Osteocyte (in vitro differentiated cells): Measurements from ENCODE around the gene LGR5. TPM values are rescaled to one million over a fixed set of nuclear protein-coding genes. Genes with fewer than 3 reads are reported as not detected.

Source experiments
- DNase-seq: peaks from one replicate; pipeline ENCODE4 v3.0.0; 2021; ENCODE audit warnings: mixed read lengths; ENCODE audit not compliant: unreplicated experiment; ENCODE audit errors: extremely low spot score
- H3K27ac Mint-ChIP-seq: one replicate; pipeline ENCODE4 v1.8.0; 2021; ENCODE audit warnings: mild to moderate bottlenecking, mixed read lengths; ENCODE audit not compliant: unreplicated experiment
- H3K27me3 Mint-ChIP-seq: one replicate; pipeline ENCODE4 v1.8.0; 2021; ENCODE audit warnings: mixed read lengths; ENCODE audit not compliant: unreplicated experiment
- H3K36me3 Mint-ChIP-seq: one replicate; pipeline ENCODE4 v1.8.0; 2021; ENCODE audit warnings: mixed read lengths; ENCODE audit not compliant: unreplicated experiment
- H3K4me1 Mint-ChIP-seq: one replicate; pipeline ENCODE4 v1.8.0; 2021; ENCODE audit warnings: mixed read lengths; ENCODE audit not compliant: unreplicated experiment
- H3K4me3 Mint-ChIP-seq: one replicate; pipeline ENCODE4 v1.8.0; 2021; ENCODE audit warnings: mild to moderate bottlenecking, moderate library complexity, mixed read lengths; ENCODE audit not compliant: unreplicated experiment
- H3K9me3 Mint-ChIP-seq: one replicate; pipeline ENCODE4 v1.8.0; 2021; ENCODE audit warnings: mixed read lengths; ENCODE audit not compliant: unreplicated experiment
- CTCF ChIP-seq: fragments of 200-600 bp; sonication (generic); IDR thresholded peaks from 2 replicates; pipeline ENCODE4 v1.5.0; 2021; ENCODE audit warnings: antibody characterized with exemption, mild to moderate bottlenecking, moderate library complexity
- total RNA-seq: library from RNA; stranded (reverse); gene quantifications from 2 replicates; pipeline ENCODE4 v1.2.1, GENCODE V29; 2021

Gene LGR5
- total RNA-seq, 1 donor from 2014 or later = 55.8 TPM

DNA sequence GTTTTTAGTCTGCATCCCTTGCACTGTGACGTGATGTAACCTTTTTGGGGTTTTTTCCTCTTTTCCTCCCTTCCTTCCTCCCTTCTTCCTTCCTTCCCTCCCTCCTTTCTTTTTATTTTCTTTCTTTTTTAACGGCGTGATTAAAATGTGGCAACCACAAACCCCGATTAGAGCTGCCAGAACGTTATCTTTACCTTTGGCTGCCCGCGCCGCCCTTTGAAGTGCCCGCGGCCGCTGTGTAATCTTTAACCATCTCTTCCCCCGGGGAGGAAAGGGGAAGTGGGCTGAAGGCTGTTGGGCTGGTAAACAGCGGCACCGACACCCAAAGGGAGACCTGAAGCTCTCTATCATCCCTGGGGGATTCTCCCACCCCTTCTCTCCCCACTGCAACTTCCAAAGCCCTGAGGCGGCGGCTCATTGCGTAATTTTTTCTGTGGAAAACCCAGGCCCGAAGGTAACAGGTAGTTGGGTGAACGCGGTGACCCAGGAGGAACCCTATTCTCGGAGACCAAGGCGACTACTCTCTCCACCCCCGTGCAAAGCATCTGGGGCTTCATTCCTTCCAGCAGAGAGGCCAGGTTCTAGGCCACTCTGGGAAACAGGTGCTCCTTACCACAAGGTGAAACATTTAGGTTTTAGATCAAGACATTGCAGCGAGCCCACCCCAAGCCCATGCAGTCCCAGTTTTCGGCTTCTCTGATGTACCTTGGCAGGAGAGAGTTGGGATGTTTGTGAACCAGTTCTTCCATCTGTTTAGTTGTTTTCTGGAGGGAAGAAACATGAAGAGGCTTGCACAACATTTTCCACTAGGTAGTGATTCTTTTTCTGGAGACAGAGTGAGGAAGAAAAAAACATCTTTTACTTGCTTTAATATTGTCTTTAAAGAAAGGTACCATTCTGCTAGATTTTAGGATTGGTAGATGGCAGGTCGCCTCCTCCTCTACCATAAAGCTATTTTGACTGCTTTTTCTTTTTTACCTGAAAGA lies 1.5 kb downstream of the LGR5 start:
- H3K27ac Mint-ChIP-seq = peak overlapping the region; percentile 84
- peaks cover 66% of the 10 kb centered on the region for H3K4me1 Mint-ChIP-seq
- TF ChIP-seq CTCF = no peak
- H3K27me3 Mint-ChIP-seq = no peaks in the 10 kb centered on the region
- H3K4me3 Mint-ChIP-seq = peak overlapping the region; percentile 88
- H3K36me3 Mint-ChIP-seq = no peaks in the 10 kb centered on the region
- DNase-seq = no peak
- no peaks in the 10 kb centered on the region for H3K9me3 Mint-ChIP-seq

- Mint-ChIP-seq H3K4me1 (peaks cover 74% of the 10 kb centered on the region), H3K27me3 (no peaks in the 10 kb centered on the region), H3K4me3 (peak overlapping the region; percentile 88), H3K36me3 (no peaks in the 10 kb centered on the region), H3K27ac (peak overlapping the region; percentile 84), H3K9me3 (no peaks in the 10 kb centered on the region)
- no peak for DNase-seq
- TF ChIP-seq CTCF = peak; percentile 12
Measured at GRCh38 chr12:71441836-71442566, 2.4 kb downstream of the LGR5 start.

DNA sequence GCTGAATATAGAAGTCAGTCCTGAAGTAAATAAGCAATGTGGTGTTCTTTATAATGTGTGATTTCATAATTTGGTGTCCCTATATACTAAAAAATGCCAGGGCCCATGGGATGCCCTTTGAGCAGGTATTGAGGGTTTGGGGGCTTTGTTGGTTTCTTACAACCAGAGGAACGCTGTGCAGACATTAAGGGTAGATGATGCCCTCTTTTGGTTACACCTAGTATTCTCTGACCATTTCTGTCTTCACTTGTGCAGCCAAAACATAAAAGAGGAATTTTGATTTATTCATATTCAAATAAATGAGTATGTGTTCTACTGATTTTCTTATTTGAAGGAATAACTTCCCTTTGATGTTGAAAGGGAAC lies 3.0 kb downstream of the LGR5 start:
- Mint-ChIP-seq H3K27ac (peak overlapping the region; percentile 66), H3K9me3 (no peaks in the 10 kb centered on the region), H3K4me3 (peak overlapping the region; percentile 88), H3K4me1 (peaks cover 76% of the 10 kb centered on the region), H3K36me3 (no peaks in the 10 kb centered on the region), H3K27me3 (no peaks in the 10 kb centered on the region)
- no peak for DNase-seq
- no peak for TF ChIP-seq CTCF

DNA sequence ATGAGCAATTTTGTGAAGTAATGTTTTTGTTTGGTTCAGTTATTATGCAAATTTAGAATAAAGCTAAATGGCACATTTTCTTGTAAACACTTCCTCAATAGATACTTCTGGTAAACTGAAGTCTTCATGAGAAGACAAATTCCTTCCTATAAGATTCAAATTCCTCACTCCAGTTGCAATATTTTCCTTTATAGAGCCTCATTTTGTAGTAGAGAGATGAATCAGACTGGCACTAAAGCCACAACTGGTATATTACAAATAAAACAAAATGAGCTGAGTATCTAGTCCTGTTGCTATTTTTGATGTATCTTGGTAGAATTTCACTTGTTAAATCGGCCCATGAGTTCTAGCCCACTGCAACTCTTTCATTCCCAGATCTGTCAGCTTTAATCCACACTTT lies 5.5 kb downstream of the LGR5 start:
- H3K9me3 Mint-ChIP-seq = no peaks in the 10 kb centered on the region
- DNase-seq = no peak
- peak overlapping the region; percentile 49 for H3K4me3 Mint-ChIP-seq
- TF ChIP-seq CTCF = no peak
- H3K4me1 Mint-ChIP-seq = peaks cover 85% of the 10 kb centered on the region
- peak overlapping the region; percentile 83 for H3K27ac Mint-ChIP-seq
- H3K36me3 Mint-ChIP-seq = no peaks in the 10 kb centered on the region
- H3K27me3 Mint-ChIP-seq = no peaks in the 10 kb centered on the region

DNA sequence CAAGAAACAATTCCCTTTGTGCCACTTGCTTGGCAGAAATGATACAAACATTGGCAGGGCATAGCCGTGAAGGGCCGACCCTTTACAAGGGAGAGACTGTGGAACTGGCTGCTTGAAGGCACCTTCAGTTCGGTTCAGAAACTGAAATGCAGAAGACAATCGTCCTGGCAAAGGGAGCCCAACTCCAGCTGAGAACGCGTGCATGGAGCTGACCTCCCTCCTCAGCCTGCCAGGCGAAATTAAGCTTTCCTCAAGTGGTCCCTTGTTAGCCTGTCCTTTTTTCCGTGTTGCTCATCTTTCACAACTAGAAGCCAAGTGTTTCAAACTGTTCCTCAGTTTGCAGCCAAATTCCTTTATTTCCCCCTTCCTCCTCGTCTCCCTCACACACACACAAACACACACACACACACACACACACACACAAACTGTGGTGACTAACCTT lies 8.1 kb downstream of the LGR5 start:
- Mint-ChIP-seq H3K4me1 (peaks cover 63% of the 10 kb centered on the region), H3K27me3 (no peaks in the 10 kb centered on the region), H3K27ac (peak overlapping the region; percentile 93), H3K9me3 (no peaks in the 10 kb centered on the region), H3K36me3 (peaks cover 12% of the 10 kb centered on the region), H3K4me3 (peak overlapping the region; percentile 56)
- TF ChIP-seq CTCF = no peak
- no peak for DNase-seq
